NCI-H1048 (cell line): ENCODE measurements around the gene RAD51B.
"Not testable (repeated sequence)": the region's sequence is repeated elsewhere in the genome, so short reads cannot be mapped to it uniquely, and the experiment has no call there.

Source experiments
- DNase-seq: peaks from one replicate; lab custom pipeline; 2025; lab: John Stamatoyannopoulos, UW

RAD51B gene

GRCh38 chr14:68176687-68177086 is 357.1 kb downstream of the RAD51B start:
- DNase-seq = no peak

- DNase-seq = no peak
Observed at GRCh38 chr14:68177728-68178127, 358.1 kb downstream of the RAD51B start.

GRCh38 chr14:68178282-68178681 is 358.7 kb downstream of the RAD51B start:
- DNase-seq = no peak

GRCh38 chr14:68181519-68182326 is 362.1 kb downstream of the RAD51B start:
- no peak for DNase-seq

GRCh38 chr14:68182492-68182891 is 362.9 kb downstream of the RAD51B start:
- no peak for DNase-seq

GRCh38 chr14:68186500-68187276 is 367.1 kb downstream of the RAD51B start:
- not testable (repeated sequence) for DNase-seq

GRCh38 chr14:68188174-68188573 is 368.6 kb downstream of the RAD51B start:
- no peak for DNase-seq

- no peak for DNase-seq
Observed at GRCh38 chr14:68190032-68190431, 370.5 kb downstream of the RAD51B start.

GRCh38 chr14:68191567-68192321 is 372.2 kb downstream of the RAD51B start:
- no peak for DNase-seq

GRCh38 chr14:68192935-68193334 is 373.4 kb downstream of the RAD51B start:
- DNase-seq = no peak

- no peak for DNase-seq
Observed at GRCh38 chr14:68193970-68194681, 374.5 kb downstream of the RAD51B start.

- no peak for DNase-seq
Observed at GRCh38 chr14:68195126-68195525, 375.5 kb downstream of the RAD51B start.

- DNase-seq = no peak
Observed at GRCh38 chr14:68198713-68199495, 379.3 kb downstream of the RAD51B start.

GRCh38 chr14:68199554-68200151 is 380.1 kb downstream of the RAD51B start:
- no peak for DNase-seq

GRCh38 chr14:68203871-68204270 is 384.3 kb downstream of the RAD51B start:
- no peak for DNase-seq

- no peak for DNase-seq
Observed at GRCh38 chr14:68208218-68208617, 388.6 kb downstream of the RAD51B start.

GRCh38 chr14:68208626-68209317 is 389.2 kb downstream of the RAD51B start:
- no peak for DNase-seq

GRCh38 chr14:68210729-68211299 is 391.2 kb downstream of the RAD51B start:
- no peak for DNase-seq

GRCh38 chr14:68211421-68211820 is 391.8 kb downstream of the RAD51B start:
- no peak for DNase-seq

- DNase-seq = no peak
Observed at GRCh38 chr14:68211886-68212285, 392.3 kb downstream of the RAD51B start.
